Tibial nerve (tissue), 4 donors: ENCODE data around the gene KIAA2012.

Experiments
- CTCF ChIP-seq, 5 experiments: fragments of 200-600 bp in 3 of 5; fragments of 450-650 bp in 2 of 5; sonication (generic) in 3 of 5; IDR thresholded peaks; one replicate each; pipeline ENCODE4 v1.5.1; 2016 to 2019; ENCODE audit warnings: antibody characterized with exemption in 5 of 5, mild to moderate bottlenecking in 3 of 5, moderate library complexity in 2 of 5
- EP300 ChIP-seq, 2 donors: sonication (generic); formaldehyde crosslinking; IDR thresholded peaks; one replicate each; pipeline ENCODE4 v1.6.1; 2017; ENCODE audit warnings: antibody characterized with exemption in 2 of 2, mild to moderate bottlenecking in 1 of 2
- POLR2A ChIP-seq, 2 donors: fragments of 450-650 bp; IDR thresholded peaks; one replicate each; pipeline ENCODE4 v1.6.1; 2017; ENCODE audit warnings: antibody characterized with exemption in 2 of 2, mild to moderate bottlenecking in 2 of 2, moderate library complexity in 2 of 2

GRCh38 chr2:202067589-202067988 lies 5.5 kb upstream of the KIAA2012 start:
- no peak for TF ChIP-seq CTCF (IDR thresholded peaks at IDR 0.05)
- no peak for TF ChIP-seq EP300 (IDR thresholded peaks at IDR 0.05)
- TF ChIP-seq POLR2A (IDR thresholded peaks at IDR 0.05), result no peak
